Inflammatory macrophage treated with lipopolysaccharide for 1 hour (primary cell): ENCODE data around the gene CDC6.
A peak's percentile ranks its signal among the peaks of the same experiment; 100 is the strongest.

Experiments used
- DNase-seq, 2 donors: peaks; one replicate each; pipeline ENCODE4 v3.0.0-alpha.2; 2020 to 2022

Gene CDC6

DNA sequence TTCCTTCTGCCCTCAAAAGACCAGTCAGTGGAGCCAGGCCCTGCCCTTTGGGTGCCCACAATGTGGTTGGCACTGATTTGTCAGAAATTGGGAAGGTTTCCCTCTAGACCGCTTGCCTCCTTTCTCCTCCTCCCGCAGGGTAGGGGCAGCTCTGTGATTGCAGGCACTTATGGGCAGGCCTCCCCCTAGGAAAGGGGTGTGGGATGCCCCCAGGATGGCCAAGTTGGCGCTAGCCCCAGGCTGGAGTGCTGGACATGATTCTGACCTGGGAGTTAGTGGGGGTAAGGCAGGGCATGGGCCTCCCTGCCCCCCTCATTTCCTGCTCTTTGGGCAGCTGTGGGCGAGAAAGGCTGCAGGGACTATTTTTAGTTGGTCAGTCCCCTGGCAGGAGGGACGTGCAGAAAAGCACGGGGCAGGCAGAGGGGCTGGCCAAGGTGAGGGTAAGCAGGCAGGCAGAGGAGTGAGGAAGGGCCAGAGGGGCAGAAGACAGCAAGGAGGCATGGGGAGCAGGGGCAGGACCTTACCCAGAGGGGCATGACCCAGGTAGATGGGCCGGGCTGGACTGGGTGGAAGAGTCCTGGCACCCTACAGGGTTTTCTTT lies 24.6 kb downstream of the CDC6 start:
- DNase-seq, result no peak

- DNase-seq, result no peak
Measured at GRCh38 chr17:40312893-40313667, 25.4 kb downstream of the CDC6 start.

- DNase-seq, result no peak
Measured at GRCh38 chr17:40313668-40314583, 26.2 kb downstream of the CDC6 start.

DNA sequence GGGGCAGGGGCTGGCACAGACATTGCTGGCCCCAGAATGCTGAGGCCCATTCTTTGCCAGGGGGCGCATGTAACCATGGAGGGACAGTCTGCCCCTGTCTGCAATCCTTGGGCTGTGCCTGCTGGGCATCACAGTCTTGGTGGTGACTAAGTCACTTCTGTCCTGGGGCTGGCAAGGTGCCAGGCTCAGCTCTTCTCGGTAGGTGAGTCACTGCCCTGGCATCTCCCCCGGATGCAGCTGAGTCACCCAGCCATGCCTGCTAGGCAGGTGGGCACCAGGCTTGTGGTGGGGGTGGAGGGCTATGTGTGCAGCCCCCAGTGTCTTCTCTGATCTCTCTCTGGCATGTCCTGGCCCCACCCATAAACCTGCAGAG lies 26.9 kb downstream of the CDC6 start:
- peak; percentile 85 to 87 for DNase-seq

DNA sequence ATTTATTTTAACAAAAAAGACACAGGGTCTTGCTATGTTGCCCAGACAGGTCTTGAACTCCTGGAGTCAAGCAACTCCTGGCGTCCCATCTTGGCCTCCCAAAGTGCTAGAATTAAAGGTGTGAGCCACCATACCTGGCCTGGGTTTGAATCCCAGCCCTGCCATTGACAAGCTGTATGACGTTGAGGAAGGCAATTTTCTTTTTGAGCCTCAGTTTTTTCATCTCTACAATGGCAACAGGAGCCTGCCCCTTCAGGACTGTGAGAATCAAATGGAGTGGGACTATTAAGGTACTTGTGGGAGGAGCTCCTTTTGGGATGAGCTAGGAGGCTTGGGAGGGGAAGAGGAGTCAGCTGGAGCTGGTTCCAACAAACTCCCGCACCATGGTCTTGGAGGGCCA lies 27.5 kb downstream of the CDC6 start:
- DNase-seq, result no peak

DNA sequence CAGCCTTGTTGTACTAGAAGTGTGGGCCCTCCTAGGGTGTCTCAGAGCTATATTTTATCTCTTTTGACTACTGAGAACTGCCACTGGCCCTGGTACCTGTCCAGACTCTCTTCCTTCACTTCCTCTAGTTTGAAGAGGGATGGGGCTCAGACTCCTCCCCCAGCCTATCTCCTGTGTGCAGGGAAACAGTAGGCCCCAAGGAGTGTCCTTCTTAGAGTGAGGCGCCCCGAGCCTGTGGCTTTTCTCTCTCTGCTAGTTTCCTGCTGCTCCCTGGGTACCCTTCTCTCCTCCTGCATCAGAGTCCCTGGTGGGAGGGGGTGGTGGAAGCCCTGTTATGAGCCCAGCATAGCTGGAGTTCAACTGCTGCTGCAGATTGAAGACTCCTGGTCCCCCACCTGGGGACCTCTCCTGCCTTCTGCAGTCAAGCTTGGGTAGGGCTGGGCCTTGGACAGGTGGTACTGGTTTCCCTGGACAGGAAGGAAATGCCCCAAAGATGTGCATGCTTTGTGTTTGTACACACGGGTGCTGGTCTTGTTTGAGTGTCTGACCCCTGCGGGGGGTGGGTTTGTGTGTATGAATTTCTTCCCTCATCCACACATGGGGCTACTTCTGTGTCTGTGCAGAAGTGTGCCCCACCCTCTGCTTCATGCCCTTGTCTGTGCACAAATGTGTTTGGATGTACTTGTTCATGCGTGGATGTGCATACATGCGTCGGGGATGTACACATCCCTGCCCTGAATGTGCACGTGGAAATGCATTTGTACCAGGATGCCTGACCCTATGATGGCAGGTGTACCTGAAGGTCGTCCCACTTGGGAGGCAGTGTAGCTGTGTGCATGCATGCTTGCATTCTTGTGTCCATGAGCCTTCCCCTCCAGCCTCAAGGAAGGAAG lies 28.2 kb downstream of the CDC6 start:
- DNase-seq, result no peak

DNA sequence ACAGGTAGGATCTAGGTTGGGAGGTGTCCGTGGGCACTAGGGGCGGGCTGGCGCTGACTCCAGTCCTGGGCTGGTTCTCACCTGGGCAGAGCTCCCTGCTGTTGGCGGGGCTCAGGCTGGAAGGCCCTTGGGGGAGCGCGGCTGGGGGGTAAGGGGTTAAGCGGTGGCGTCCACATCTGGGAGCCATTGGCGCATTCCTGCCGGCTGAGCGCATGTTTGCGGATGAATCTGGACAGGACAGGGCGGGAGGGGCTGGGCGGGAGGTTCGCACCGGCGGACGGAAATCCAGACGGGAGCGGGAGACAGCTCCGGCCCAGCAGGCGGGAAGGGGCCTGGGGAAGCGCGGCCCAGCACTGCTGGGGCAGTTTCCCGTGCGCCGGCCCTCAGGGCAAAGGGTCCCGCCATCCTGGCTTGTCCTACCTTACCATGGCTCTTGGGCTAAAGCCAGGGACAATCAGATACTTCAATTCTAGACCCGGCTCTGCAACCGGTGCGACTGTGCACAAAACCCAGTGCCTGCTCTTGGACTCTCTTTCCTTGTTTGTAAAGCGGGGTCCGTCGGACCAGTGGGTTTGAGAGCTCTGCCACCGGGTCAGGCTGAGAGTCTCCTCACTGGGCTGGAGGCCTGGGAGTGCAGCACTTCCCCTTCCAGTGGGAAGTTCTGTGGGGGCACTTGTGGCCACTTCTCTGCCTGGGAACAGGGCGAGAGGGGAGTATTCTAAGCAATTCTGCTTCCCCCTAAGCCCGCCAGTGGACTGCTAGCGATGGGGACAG lies 29.1 kb downstream of the CDC6 start:
- peak; percentile 43 to 72 for DNase-seq

DNA sequence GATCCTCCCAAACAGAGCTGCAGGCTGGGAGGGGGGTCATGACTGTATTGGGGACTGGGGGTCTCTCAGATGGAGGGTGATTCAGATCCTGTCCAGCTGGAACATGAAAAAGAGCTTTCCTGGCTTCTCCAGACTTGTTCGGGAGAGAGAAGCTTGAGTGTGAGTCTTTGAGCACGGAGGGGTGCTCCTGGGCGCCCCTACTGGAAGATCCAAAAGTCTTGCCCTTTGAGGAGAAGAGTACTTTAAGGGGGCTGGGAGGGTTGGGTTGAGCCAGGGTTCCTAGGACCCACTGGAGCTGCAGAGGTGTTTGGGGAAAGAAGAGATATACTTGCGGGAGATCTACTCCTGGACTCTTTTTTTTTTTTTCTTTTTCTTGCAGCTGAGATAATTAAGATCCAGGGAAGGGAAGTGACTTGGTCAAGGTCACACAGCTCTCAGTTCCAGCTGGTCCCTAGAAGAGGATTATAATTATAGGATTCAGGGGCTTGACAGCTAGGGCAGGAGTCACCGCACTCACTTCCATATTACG lies 29.7 kb downstream of the CDC6 start:
- peak in 1 of 2 donors; percentile 52 for DNase-seq

DNA sequence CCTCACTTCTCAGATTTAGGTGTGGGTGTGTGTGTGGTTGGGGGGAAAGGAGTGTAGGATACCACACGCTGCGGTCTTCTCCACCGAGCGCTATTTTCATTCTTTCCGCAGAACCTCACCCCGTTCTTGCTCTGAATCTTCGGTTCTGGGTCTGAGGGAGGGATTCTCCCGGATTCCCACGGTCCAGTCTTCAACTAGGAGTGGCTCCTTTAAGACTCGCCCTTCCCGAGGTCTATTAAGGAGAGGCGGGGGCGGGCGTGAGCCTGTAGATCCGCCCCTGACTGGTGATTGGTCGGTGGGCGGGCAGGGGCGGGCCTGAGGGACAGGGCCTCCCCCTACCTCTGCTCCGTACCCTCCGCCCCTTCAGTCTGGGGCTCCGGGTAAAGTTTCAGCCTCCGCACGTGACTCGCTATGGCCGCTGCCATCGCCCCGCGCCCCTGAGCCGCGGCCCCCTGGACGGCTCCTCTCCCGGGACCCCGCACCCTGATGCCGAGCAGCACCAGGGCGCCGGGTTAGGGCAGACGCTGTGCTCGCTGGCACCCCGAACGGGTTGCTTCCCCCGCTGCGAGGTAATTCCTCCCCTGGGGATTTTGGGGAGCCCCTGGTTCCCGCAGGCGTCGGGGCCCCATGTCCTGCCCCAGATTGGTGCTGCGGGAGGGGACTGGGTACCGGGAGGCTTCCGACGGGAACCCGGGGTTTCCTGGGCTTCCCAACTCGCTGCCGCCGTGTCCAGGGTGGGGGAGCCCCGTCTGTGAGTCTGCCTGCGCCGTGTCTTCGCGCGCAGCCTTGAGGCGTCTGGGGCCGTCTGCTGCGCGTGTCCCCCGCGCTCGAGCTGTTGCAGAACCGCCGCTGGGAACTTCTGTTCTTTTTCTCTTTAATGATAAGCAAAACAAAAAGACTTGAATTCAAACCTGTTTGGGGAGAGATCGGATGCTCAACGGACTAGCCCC lies 30.5 kb downstream of the CDC6 start:
- peak; percentile 94 to 97 for DNase-seq

DNA sequence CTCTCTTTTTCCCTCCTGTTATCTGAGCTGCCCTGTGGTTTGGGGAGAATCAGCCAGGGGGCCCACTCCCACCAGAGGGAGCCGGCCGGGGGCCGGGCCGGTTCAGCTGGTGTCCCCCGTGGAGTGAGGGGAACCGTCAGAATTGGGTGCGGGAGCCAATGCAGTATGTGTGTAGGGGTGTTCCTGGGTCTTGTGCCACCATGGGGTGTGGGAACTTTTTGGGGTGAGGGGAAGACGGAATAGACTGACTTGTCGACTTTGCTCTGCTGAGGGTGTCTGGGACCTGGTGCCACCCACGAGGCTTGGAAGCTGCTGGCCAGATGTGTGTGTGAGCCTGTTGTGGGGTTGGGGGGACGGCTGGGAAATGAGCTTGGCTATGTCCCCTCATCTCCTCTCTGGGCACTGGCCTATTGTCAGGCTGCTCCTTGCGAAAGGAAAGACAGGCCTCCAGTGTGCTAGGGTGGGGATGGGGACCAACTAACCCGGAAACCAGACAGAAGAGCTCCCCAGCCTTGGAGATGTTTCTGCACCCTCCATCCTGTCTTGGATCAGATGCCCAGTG lies 31.2 kb downstream of the CDC6 start:
- no peak for DNase-seq

- DNase-seq, result peak in 1 of 2 donors; percentile 54
Measured at GRCh38 chr17:40319651-40320540, 32.2 kb downstream of the CDC6 start.

DNA sequence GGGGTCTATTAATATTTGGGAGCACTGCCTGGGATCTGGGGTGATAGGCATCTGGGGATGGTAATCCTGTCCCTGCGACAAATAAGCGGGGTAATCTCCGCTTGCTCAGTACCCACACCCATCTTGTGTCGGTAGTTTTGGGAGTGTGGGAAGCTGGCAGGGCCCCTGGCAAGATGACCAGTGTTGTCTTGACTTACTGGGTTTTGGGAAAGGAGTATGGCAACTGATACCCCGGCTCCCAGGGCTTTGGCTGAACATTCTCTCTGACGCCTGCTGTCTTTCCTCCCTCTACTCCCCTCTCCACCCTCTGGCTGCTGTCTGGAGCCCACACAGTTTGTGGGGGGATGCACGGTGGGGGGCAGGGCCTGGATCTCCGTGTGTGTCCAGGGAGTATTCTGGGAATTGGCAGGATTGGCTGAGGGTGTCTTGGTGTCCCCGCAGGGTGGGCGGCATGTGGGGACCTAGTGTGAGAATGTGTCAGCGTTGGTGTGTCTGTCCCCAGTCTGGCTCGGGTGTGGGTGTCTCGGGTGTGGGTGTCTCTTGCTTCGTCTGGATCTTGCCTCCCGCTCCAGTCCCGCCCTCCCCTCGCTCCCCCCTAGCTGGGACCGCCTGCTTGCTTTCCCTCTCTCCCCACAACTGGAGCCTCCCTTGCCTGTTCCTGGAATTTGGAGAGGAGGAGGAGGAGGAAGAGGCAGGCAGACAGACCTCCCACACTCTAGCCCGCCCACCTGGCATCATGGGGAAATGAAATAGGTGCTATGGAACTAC lies 33.3 kb downstream of the CDC6 start:
- no peak for DNase-seq

DNA sequence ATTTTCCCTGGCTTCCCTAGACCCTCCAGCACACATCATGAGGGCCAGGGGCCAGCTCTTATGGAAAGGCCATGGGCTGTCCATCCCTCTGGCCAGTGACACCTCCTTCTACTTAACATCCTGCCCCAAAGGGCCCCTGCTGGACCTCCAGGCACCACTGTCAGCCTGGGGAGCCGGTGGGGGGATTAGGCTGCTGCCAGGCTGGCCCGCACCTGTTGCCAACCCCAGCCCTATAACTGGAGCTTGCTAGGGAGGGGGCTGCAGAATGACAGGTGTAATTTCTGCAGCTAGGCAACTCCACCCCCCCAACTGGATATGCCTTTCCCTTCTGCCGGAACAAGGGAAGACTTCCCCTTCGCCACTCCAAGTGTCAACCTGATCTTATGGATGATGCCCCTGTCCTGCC lies 33.8 kb downstream of the CDC6 start:
- DNase-seq, result no peak

- DNase-seq, result no peak
Measured at GRCh38 chr17:40321961-40322357, 34.3 kb downstream of the CDC6 start.

DNA sequence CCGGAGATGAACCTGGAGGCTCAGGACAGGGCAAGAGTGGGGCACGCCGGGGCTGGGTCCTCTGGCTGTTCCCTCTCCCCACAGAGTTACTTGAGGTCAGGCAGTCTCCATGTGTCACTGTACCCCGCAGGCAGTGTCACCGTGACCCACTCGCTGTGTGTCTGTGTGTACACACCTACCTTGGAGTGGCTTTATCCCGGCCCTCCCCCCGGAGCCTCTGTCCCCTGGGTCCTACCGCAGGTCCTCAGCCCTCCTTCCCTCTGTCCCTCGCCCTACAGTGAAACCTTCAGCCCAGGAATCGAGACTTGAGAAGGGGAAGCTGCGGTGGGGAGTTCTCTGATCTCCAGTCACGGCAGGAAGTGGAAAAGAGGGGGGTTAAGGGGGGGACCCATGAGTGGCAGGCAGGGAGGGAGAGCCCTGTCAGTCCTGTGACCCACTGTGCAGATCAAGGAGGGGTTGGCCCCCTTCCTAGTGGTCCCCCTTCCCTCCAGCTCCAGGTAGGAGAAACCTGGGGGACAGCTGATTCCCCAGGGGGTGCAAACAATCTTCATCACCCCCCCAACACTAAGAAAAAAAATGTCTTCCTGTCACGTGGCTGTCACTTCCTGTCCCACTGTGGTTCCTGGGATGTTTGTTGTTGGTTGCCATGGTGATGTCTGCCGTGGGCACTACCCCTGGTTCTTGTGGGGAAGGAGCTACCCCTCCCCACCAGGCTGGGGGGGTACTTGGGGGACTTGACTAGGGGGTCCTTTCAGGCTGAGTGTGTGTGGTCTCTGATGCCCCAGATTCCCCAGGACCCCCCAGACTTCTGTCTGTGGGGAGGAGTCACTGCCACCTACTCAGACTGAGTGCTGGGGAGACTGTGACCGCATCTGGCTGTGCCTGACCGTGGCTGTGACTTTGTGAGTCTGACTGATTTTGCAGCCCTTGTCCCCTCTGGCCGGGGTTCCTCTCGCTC lies 35.0 kb downstream of the CDC6 start:
- DNase-seq, result peak; percentile 86 to 89
